ENCODE results near the gene RAPGEF3. TPM values are rescaled to one million over a fixed set of nuclear protein-coding genes. Genes with fewer than 3 reads are reported as not detected.

The RAPGEF3 gene, protein sequence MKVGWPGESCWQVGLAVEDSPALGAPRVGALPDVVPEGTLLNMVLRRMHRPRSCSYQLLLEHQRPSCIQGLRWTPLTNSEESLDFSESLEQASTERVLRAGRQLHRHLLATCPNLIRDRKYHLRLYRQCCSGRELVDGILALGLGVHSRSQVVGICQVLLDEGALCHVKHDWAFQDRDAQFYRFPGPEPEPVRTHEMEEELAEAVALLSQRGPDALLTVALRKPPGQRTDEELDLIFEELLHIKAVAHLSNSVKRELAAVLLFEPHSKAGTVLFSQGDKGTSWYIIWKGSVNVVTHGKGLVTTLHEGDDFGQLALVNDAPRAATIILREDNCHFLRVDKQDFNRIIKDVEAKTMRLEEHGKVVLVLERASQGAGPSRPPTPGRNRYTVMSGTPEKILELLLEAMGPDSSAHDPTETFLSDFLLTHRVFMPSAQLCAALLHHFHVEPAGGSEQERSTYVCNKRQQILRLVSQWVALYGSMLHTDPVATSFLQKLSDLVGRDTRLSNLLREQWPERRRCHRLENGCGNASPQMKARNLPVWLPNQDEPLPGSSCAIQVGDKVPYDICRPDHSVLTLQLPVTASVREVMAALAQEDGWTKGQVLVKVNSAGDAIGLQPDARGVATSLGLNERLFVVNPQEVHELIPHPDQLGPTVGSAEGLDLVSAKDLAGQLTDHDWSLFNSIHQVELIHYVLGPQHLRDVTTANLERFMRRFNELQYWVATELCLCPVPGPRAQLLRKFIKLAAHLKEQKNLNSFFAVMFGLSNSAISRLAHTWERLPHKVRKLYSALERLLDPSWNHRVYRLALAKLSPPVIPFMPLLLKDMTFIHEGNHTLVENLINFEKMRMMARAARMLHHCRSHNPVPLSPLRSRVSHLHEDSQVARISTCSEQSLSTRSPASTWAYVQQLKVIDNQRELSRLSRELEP
- 0.56 and 1.1 TPM in 2 replicates for total RNA-seq

DNA sequence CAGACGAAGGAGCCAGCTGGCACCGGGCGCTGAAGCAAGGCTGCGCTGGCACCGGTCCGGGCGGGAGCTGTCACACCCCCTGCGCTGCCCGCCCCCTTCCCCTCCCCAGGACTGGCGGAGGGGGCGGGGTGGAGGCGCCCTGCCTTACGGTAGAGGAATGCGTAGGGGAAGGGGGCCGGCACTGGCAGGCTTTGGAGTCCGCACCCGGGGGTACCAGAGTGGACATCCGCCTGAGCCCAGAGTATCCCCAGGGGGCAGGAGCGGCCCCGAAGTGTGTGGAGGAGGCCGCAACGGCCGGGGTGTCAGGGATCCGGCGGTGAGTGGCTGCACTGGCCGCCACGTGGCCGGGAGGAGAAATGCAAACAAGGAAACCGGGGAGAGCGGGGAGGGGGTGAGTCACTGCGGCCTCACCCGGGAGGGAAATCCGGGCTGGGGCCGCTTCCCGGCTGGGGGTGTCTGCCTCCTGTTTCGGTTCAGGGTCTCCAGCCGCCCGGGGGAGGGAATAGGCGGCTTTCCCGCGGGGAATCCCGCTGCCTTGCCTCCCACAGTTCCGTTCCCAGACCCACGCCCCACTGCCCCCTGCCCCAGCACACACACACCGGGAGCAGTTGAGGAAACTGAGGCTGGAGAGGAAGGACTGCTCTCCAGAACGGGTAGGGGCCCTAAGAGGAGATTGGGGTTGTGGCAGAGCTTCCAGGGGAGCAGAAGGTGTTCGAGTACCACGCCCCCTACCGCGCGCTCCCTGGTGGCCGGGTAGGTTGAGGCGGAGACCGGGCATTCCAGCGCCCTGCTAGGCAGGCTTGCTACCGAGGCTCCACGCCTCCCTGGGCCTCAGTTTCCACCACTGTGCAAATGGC lies at the start of gene RAPGEF3:
Gene RAPGEF3 (minus strand): TSS at position 47 of the 857 bp plus-strand sequence. CDS start 324 bp downstream, outside the sequence.
- intact Hi-C loops (cut with micrococcal nuclease), result loop anchor here (1.0 to 5.0 kb wide), 4 partner anchors 14 to 107 kb away; partner anchors contain the start of gene SLC48A1

DNA sequence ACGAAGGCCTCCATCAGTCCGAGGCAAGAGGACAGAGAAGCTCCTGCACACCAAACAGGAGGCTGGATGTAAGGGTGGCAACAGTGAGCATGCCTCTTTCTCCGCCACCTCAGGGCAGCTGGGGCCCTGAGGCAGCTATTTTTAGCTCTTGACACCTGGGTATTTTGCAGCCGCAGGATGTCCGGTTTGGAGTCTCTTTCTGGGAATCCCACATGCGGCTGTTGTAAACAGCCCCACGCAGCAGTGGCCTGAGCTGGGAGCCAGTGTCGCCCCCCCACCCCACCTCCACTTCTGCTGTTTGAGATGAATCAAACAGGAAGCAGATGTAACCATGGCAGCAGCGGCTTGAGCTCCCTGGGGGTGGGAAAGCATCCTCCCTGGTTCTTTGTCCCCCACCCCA lies 49.4 kb upstream of the RAPGEF3 start:
- intact Hi-C loops (cut with micrococcal nuclease), result loop anchor here (1.0 to 2.0 kb wide), 6 partner anchors 10 to 595 kb away; partner anchors contain the start of genes RPAP3 and SLC48A1

DNA sequence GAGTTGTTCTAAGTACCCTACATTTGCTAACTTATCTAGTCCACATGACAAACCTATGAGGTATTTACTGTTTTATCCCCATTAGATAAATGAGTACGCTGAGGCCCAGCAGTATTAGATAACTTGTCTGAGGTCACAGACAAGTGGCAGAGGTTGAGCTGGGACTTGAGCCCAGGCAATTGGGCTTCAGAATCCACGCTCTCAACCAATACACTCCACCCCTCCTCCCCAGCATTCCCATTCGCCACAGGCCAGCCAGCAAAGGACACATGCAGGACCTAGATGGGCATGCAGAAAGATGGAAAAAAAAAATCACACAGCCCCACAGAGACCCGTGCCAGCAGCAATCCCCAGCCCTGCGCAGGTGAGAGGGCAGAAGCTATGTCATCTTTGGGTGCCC lies 48.7 kb upstream of the RAPGEF3 start:
- intact Hi-C loops (cut with micrococcal nuclease), result no loop called here

DNA sequence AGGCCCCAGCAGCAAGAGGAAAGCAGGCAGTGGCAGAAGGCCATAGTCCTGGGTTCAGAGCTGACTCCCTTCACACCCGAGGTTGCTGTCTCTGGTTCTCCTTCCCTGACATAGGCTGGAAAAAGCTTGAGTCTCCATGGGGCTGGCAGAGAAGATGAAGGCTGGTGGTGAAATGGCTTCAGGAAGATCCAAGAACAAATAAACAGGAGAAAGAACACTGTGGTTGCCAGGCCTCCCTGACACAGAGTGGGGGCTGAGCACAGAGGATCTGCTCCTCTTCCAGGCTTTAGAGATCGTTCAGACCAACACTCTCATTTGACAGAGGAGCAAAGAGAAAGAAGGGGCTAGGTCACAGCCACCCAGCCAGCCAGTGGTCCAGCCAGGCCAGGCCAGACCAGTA lies 46.7 kb upstream of the RAPGEF3 start:
- intact Hi-C loops (cut with micrococcal nuclease), result loop anchor here (2.0 kb wide), 1 partner anchor 63 kb away; no protein-coding TSS in a partner anchor

DNA sequence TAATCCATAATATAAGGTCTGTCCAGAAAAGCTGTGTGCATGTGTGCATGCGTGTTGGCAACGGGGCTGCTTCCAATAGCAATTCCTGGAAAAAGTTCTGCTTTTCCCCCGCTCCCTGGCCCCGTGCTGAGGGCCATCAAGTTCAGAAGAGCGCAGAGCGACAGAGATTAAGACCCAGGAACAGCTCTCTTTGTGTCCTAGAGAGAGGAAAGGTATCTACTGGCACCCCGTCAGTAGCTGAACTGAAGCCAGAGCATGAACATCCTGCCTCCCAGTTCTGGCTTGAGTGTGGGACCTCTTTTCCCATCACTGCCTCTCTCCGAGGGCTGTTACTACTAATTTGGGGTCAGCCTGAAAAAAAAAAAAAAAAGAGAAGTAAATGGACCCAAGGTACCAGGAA lies 45.5 kb upstream of the RAPGEF3 start:
- intact Hi-C loops (cut with micrococcal nuclease), result loop anchor here (2.0 kb wide), 1 partner anchor 61 kb away; no protein-coding TSS in a partner anchor

DNA sequence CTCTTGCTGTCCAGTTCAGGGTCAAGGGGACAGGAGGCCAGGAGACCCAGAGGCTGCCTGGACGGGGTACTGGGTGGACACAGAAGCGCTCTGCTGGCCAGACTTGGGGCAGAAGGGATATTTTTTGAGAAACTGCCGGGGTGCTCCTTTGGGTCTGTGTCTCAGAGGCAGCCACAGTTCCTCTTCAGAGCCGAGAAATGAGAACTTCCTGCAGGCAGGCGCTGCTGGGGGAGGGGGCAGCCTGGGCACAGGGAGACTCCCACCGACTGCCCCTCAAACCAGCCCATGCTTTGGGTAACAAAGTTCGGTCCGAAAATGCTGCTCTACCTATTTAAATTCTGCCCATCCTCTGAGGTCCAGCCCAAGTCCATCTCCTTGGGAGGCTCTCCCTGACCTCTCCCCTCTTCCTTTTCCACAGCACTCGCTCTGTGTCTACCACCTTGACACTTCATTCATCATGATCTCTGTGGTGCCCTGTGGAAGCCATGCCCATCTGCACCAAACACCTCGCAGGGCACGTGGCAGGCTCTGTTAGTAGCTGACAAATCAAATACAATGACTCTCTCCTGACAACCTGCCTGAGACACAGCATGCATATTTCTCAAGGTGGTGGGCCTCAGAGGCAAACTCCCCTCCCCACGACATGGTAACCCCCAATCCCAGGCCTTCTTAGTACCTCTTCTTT lies 44.7 kb upstream of the RAPGEF3 start:
- intact Hi-C loops (cut with micrococcal nuclease), result loop anchor here (2.0 kb wide), 1 partner anchor 15 kb away; the partner anchor contains the start of gene HDAC7

DNA sequence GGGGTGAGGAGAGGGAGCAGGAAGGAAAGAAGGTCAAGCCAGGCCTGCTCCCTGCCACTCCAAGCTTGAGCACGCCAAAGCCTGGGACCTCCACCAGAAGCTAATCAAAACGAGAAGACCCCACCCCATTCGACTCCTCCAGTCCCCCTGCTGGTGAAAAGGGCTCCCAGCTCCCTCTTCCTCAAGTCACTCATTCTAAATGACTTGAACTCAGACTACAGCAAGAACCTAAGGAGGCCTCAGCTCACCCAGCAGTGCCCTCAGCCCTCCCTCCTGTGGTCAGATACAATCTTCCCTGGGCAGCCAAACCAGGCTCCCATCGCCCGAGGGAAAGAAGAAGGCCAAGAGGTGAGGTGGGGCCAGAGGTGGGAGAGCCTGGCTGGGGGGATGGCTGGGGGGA lies 43.6 kb upstream of the RAPGEF3 start:
- intact Hi-C loops (cut with micrococcal nuclease), result loop anchor here (1.0 to 2.0 kb wide), 3 partner anchors 16 to 35 kb away; partner anchors contain the start of gene HDAC7

DNA sequence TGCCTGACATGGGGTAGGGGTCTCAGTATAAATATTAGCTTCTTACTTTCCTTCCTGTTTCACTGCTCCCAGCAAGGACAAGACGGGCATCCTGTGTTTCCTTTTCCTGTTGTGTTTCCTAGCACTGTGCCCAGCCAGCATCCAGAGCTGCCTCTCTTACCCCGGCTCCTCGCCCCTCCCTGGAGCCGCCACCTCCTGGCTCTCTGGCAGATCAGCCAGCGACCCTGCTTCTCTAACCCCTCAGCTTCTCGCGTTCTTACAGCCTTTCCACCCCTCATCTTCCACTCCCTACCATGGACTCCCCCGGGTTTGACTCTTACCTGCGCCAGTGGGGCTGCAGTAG lies 43.2 kb upstream of the RAPGEF3 start:
- intact Hi-C loops (cut with micrococcal nuclease), result loop anchor here (1.0 to 2.0 kb wide), 3 partner anchors 17 to 35 kb away; partner anchors contain the start of gene HDAC7

DNA sequence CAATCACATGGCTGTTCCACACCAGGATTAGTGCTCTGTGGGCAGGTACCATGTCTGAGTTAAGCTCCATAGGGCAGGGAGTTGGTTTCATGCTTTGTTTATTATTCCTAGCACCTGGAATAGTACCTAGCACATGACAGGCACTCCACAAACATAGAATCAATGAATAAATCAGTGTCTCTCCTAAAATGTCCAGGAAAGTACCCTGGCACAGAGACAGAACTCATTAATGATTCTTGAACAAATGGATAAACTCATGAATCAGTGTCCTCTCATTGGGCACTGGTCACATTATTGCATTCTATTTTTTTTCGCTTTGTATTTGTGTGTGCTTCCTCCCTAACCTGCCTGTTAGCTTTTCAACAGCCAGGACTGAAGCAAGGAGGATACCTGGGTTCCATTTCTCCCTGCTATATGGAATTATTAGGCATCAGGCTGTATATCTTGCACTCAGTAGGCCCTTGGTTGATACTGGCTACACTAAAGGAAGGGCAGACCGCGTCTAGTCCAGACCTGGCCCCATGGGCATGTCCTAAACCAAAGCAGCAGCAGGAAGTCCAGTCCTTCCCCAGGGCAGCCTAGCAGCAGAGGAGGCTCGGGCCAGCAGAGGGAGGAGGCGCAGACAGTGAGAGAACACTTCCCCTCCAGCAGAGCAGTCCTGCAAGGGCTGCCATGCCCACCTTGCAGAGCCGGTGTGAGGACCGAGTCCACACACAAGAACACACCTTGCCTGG lies 42.7 kb upstream of the RAPGEF3 start:
- intact Hi-C loops (cut with micrococcal nuclease), result no loop called here

DNA sequence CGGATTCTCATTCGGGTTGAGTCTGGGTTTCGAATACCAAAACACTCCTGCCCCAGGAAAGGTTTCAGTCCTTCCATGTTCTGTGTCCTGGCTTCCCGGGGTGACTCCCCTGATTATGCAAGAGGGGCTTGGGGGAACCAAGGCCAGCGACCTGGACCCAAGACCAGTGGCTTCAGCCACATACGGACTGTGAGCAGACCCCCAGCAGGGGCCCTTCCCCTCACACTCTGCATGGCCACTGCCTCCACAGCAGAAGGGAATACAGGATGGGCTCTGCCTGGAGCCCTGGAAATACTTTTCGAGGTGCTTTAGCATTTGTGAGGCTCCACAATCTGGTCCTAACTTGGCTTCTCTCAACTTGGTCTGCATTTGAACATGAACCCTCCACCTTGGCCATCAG lies 41.9 kb upstream of the RAPGEF3 start:
- intact Hi-C loops (cut with micrococcal nuclease), result no loop called here

DNA sequence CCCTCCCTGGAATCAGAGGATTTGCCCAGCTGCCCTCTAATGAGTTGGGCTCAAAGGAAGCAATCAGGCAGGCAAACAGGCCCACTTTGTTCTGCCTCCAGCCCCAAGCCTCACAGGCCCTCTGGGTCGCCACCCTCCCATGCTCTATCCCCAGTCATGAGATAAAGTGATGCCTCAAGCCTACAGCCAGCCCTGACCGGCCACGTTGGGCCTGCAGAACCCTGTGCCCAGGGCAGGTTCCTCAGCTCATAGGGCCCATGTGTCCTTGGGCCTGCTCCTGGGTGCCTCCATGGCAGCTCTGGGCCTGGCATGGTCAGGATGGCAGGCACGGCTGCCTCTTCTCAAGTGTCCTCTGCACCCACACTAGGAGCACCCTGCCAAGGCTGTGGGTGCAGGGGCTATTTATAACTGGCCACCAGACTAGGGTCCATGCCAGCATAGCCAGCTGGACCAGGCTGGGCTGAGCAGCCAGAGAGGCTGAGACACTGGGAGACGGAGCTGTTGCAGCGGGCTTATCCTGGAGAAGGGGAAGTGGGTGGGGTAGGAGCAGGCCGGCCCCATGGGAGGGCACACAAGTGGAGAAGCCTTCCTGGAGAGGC lies 40.8 kb upstream of the RAPGEF3 start:
- intact Hi-C loops (cut with micrococcal nuclease), result no loop called here

DNA sequence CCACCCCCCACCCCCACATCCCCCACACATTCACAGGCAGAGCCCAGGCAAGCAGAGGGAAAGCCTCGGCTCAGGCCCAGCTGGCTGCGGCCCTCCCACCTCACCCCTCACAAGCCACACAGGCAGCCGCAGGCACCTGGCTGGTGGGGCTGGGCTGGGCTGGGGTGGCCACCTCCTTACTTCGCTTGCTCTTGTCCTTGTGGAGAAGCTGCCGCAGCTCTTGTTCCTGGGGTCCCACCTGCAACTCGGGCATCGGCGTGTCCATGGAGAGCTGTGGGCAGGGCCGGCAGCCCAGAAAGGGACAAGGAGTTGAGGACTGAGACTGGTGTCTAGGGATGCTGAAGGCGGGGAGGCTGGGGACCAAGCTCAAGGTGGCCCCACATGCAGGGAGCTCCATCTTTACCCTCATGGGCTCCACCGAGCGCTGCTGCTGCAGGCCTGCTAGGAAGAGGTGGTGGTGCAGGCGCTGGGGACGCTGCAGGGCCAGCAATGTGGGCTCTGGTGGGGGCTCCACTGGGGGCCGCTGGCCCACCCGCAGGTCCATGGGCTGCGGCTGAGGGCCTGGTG lies 39.8 kb upstream of the RAPGEF3 start:
- intact Hi-C loops (cut with micrococcal nuclease), result no loop called here

DNA sequence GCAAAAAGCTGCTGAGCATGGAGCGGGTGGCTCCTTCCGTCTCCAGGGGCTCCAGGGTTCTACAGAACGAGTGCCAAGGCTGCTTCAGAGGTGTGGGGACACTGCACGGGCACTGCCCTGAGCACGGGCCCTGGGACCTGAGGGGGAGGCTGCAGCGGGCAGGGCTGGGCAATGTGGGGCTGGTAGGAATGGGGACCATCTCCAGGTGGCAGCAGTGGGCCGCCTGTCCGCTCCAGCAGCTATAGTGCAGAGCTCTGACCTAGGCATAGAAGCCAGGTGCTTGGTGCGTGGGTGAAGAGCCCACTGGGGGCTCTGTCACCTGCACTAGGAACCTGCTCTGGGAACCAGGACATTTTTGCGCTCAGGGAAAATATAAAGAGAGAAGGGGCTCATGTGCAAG lies 38.8 kb upstream of the RAPGEF3 start:
- intact Hi-C loops (cut with micrococcal nuclease), result loop anchor here (1.0 kb wide), 1 partner anchor 40 kb away; no protein-coding TSS in a partner anchor

DNA sequence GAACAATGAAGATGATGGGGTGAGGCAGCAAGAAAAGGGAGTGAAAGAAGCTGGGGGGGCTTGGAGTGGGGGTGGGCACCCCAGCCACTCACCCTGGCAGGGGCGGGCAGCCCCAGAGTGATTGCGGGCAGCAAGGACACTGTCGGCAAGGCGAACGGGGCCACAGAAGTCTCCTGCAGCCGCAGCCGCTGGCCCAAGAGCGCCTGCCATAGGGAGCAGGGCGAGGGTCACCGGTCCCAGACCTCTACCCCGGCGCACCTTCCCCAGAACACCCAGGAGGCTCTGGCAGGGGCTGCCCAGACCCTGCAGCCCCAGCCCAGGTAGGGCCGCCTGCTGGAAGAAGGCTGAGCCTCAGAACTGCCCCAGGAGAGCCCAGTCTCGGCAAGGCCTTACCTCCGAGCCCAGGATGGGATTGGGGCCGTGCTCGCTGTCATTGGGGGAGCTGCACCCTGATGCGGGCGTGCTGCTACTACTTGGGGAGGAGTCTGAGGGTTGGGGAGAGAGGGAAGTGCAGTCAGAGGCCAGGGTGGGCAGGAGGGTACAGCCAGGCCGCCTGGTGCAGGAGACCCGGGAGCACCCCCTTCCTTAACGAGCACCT lies 37.2 kb upstream of the RAPGEF3 start:
- intact Hi-C loops (cut with micrococcal nuclease), result no loop called here

DNA sequence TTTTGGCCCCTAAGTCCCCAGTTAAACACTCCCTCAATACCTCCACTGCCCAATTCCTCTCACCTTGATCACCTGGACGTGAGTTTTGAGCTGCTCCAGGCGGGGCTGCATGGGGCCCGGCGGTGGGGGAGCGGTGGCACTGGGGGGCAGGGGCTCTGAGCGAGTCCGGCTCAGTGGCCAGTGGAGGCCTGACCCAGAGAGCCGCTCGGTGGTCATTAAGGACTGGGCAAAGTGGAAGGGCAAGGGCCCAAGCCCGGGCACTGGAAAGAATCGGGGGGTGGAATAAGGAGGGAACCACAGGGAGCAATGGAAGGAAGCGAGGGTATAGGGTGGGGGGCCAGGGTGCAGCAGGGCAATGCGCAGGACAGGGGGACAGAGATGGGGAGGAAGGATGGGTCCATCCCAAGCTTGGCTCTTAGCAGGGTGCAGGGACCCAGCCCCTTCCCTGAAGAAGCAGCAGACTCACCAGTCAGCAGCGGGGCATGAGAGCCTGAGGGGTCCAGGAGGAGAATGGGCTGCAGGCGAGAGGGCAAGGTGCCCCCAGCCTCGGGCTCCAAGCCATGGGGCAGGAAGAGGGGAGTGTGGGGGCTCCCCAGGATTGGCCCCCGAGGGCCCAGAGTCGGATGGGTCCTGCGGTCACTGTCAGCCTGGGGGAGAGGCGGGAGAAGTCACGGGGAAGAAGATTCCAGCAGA lies 36.6 kb upstream of the RAPGEF3 start:
- intact Hi-C loops (cut with micrococcal nuclease), result no loop called here

DNA sequence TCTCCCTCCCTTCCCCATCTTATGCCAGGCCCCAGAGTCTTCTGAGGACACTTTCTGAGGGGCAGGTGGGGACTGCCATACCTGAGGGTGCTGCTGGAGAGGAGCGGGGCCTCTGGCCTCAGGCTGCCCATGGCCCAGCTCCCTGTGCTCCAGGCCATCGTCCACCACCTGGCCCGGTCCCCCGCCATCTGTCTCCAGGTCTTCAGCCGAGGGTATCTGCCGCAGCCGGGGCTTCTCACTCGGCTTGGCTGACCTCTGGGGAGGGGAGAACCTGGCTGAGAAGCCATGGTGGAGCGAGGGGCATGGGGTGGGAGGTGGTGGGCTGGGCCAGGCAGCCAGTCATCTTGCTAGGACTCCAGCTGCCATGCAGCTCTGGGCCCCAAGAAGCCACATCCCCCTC lies 36.0 kb upstream of the RAPGEF3 start:
- intact Hi-C loops (cut with micrococcal nuclease), result no loop called here

DNA sequence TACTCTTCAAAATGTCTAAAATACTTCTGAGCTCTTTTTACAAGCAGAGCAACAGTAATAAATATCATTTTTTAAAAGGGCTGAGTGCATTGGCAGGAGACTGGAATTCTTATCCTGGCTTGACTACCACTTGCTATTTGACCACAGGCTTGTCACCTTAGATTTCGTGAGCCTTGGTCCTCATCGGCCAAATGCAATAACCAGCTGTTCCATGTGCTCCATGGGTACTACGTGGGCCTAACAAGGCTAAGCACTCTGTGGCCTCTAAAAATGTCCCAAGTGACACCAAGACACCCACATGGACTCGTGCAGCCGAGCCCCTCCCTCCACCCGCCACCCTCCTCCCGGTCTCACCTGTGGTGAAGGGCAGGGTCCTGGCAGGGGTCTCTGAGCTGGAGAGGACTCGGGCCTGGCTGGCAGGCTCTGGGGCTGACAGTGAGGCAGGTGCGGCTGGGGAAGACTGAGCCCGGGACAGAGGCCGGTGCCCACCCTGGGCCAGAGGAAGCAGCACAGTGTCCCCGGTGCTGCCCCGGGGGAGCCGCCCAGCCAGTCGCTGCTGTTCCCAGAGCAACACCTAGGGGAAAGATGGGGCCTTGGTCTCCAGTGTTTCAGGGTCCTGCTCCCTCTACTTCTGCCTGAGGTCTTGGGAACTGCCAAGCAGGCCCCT lies 34.5 kb upstream of the RAPGEF3 start:
- intact Hi-C loops (cut with micrococcal nuclease), result no loop called here
